Right lobe of liver (tissue), 6 donors: ENCODE measurements around the gene SSRP1. TPM values are rescaled to one million over a fixed set of nuclear protein-coding genes. Genes with fewer than 3 reads are reported as not detected.
A peak's percentile ranks its signal among the peaks of the same experiment; 100 is the strongest.
"Not testable (repeated sequence)": the region's sequence is repeated elsewhere in the genome, so short reads cannot be mapped to it uniquely, and the experiment has no call there.

Source experiments
- ATAC-seq, 4 donors: fragments of 200-7000 bp; cut with Tn5 transposase; one replicate each; pipeline ENCODE4 v1.9.1; 2020; ENCODE audit warnings: mild to moderate bottlenecking in 4 of 4, moderate library complexity in 4 of 4
- DNase-seq, 3 donors: peaks; one replicate each; pipeline ENCODE4 v3.0.0-alpha.2; 2020
- H3K27ac ChIP-seq, 3 donors: fragments of 200-600 bp; one replicate each; pipeline ENCODE4 v1.8.0; 2022
- H3K27me3 ChIP-seq, 2 donors: fragments of 200-600 bp; one replicate each; pipeline ENCODE4 v1.8.0; 2022
- H3K36me3 ChIP-seq, 4 donors: fragments of 200-600 bp; sonication (generic) in 1 of 4; one replicate each; pipeline versions ENCODE4 v1.5.1 to v1.8.0; 2017 to 2022; ENCODE audit warnings: control low read depth in 1 of 4
- H3K4me1 ChIP-seq, 4 donors: fragments of 200-600 bp; sonication (generic) in 1 of 4; one replicate each; pipeline versions ENCODE4 v1.5.1 to v1.8.0; 2017 to 2022; ENCODE audit warnings: control low read depth in 1 of 4
- H3K4me3 ChIP-seq, 3 donors: fragments of 200-600 bp; one replicate each; pipeline ENCODE4 v1.8.0; 2022
- H3K9me3 ChIP-seq, 4 donors: fragments of 200-600 bp; sonication (generic) in 1 of 4; one replicate each; pipeline versions ENCODE4 v1.5.1 to v1.8.0; 2017 to 2022; ENCODE audit warnings: control low read depth in 1 of 4
- CTCF ChIP-seq, 4 donors: fragments of 200-600 bp in 3 of 4; fragments of 450-650 bp in 1 of 4; IDR thresholded peaks; one replicate each; pipeline versions ENCODE4 v1.5.1 to v1.8.0; 2016 to 2022; ENCODE audit warnings: antibody characterized with exemption in 4 of 4, mild to moderate bottlenecking in 2 of 4
- POLR2A ChIP-seq: fragments of 450-650 bp; IDR thresholded peaks from one replicate; pipeline ENCODE4 v1.6.1; 2017; ENCODE audit warnings: antibody characterized with exemption, mild to moderate bottlenecking
- WGBS: methylation state at CpG from one replicate; pipeline ENCODE4 v1.1.6; 2018; ENCODE audit warnings: low coverage, low lambda C conversion rate; ENCODE audit not compliant: insufficient coverage; ENCODE audit errors: missing lambda C conversion rate; 5-methylcytosine and 5-hydroxymethylcytosine counted together
- intact Hi-C, 2 donors: fragments of 100-400 bp; cut with DNase I; formaldehyde crosslinking; loops; one replicate each; pipeline versions ENCODE4 v1.11.2 to v1.14.1; 2022
- total RNA-seq, 6 experiments: library from RNA; depleted of rRNA in 2 of 6; stranded (reverse); fragments of >200 nt in 2 of 6; fragmentation: NEBNext Ultra II Directional in 3 of 6; extraction: Animal tissue kit (Norgen Biotek cat#: 25700) in 3 of 6; gene quantifications; one replicate each; pipeline versions ENCODE4 v1.1.0 to v1.2.4, GENCODE V29; 2016 to 2023
- donor health status: DM: no; HTN: yes; CAD: no.
- donor health status: DM: no; HTN: no; CAD: no.
- donor health status: DM: no; HTN: no; CAD: no.
- donor health status: DM: no; HTN: yes; CAD: no.
- donor health status: DM: no; HTN: yes; CAD: no.

Gene SSRP1
- total RNA-seq, 6 experiments from 2014 or later = 24.5 to 47.9 (median 29.9) TPM

GRCh38 chr11:57339328-57339727 is 3.6 kb upstream of the SSRP1 start:
- ATAC-seq (no peak), DNase-seq (no peak)
- no peak overlapping the region for H3K27ac ChIP-seq
- peaks cover 0 to 11% (median 0%) of the 10 kb centered on the region in 4 donors for H3K4me1 ChIP-seq
- TF ChIP-seq CTCF (IDR thresholded peaks at IDR 0.05) = no peak
- intact Hi-C loops = no loop called here
- H3K4me3 ChIP-seq = no peak overlapping the region
- WGBS = 72% methylated on average over 2 of the region's 5 CpGs
- H3K9me3 ChIP-seq = no peaks in the 10 kb centered on the region
- no peaks in the 10 kb centered on the region for H3K36me3 ChIP-seq
- H3K27me3 ChIP-seq = no peaks in the 10 kb centered on the region

GRCh38 chr11:57338142-57338541 is 2.5 kb upstream of the SSRP1 start, which contains the start of gene P2RX3:
TSS of gene P2RX3 (plus strand) at chr11:57338352. CDS start at chr11:57338551, 199 bp downstream.
- Histone ChIP-seq H3K27ac (no peak within 1 kb of the TSS), H3K27me3 (no peaks in the 10 kb centered on the region), H3K9me3 (no peaks in the 10 kb centered on the region), H3K4me1 (peaks cover 0 to 14% (median 0%) of the 10 kb centered on the region in 4 donors), H3K4me3 (no peak within 1 kb of the TSS), H3K36me3 (peaks cover 0 to 4% (median 0%) of the 10 kb centered on the region in 4 donors)
- intact Hi-C loops = no loop called here
- no CpG with 5 or more reads among the region's 4 CpGs for WGBS
- DNase-seq (no peak), ATAC-seq (no peak)
- no peak for TF ChIP-seq CTCF (IDR thresholded peaks at IDR 0.05)
- TF ChIP-seq POLR2A = no peak

GRCh38 chr11:57336856-57337255 is 1.2 kb upstream of the SSRP1 start:
- intact Hi-C loops, H3K9me3 ChIP-seq, H3K27me3 ChIP-seq, DNase-seq, ATAC-seq, H3K27ac ChIP-seq, H3K4me3 ChIP-seq: not testable (repeated sequence)
- 95% methylated on average over 4 of the region's 6 CpGs for WGBS
- peaks cover 0 to 17% (median 5%) of the 10 kb centered on the region in 4 donors for H3K36me3 ChIP-seq
- peaks cover 0 to 14% (median 0%) of the 10 kb centered on the region in 4 donors for H3K4me1 ChIP-seq

GRCh38 chr11:57336111-57336666 is 497 bp upstream of the SSRP1 start:
- Histone ChIP-seq H3K27ac (peak overlapping the region; percentile 60 to 83 (median 65)), H3K36me3 (peaks cover 0 to 24% (median 9%) of the 10 kb centered on the region in 4 donors), H3K4me1 (peaks cover 0 to 14% (median 0%) of the 10 kb centered on the region in 4 donors), H3K9me3 (no peaks in the 10 kb centered on the region), H3K27me3 (no peaks in the 10 kb centered on the region), H3K4me3 (peak overlapping the region; percentile 75 to 85 (median 83))
- DNase-seq (no peak), ATAC-seq (peak in 1 of 4 donors; percentile 7)
- TF ChIP-seq POLR2A (no peak), CTCF (IDR thresholded peaks at IDR 0.05) (peak in 1 of 4 donors; percentile 1)
- WGBS = 27% methylated on average over 11 of the region's 12 CpGs
- intact Hi-C loops = no loop called here

- Histone ChIP-seq H3K27me3 (no peaks in the 10 kb centered on the region), H3K9me3 (no peaks in the 10 kb centered on the region), H3K27ac (peak overlapping the region; percentile 60 to 83 (median 65)), H3K4me3 (peak overlapping the region; percentile 75 to 85 (median 83)), H3K4me1 (peaks cover 0 to 14% (median 0%) of the 10 kb centered on the region in 4 donors), H3K36me3 (peaks cover 0 to 36% (median 13%) of the 10 kb centered on the region in 4 donors)
- intact Hi-C loops = no loop called here
- 2% methylated on average over 7 of the region's 7 CpGs for WGBS
- no peak for DNase-seq
- no peak for TF ChIP-seq POLR2A
- TF ChIP-seq CTCF (IDR thresholded peaks at IDR 0.05) = no peak
- no peak for ATAC-seq
These were observed 709 bp downstream of the SSRP1 start for GRCh38 chr11:57335023-57335342.
